ENCODE data around the gene TEKT2.

DNA sequence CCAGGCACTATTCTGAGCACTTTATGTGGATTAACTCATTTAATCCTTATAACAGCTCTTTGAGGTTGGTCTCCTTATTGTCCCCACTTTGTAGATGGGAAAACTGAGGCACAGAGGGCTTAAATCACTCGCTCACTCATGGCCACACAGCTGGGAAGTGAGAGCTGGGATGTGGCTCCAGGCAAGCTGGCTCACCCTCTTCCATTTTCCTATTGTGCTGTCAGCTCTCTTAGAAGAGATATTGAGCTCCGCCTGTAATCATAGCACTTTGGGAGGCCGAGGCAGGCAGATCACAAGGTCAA lies 45.0 kb downstream of the TEKT2 start:
- no peak for TF ChIP-seq POLR2A (IDR thresholded peaks at IDR 0.05)
- TF ChIP-seq, protein P1, sequence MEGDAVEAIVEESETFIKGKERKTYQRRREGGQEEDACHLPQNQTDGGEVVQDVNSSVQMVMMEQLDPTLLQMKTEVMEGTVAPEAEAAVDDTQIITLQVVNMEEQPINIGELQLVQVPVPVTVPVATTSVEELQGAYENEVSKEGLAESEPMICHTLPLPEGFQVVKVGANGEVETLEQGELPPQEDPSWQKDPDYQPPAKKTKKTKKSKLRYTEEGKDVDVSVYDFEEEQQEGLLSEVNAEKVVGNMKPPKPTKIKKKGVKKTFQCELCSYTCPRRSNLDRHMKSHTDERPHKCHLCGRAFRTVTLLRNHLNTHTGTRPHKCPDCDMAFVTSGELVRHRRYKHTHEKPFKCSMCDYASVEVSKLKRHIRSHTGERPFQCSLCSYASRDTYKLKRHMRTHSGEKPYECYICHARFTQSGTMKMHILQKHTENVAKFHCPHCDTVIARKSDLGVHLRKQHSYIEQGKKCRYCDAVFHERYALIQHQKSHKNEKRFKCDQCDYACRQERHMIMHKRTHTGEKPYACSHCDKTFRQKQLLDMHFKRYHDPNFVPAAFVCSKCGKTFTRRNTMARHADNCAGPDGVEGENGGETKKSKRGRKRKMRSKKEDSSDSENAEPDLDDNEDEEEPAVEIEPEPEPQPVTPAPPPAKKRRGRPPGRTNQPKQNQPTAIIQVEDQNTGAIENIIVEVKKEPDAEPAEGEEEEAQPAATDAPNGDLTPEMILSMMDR (IDR thresholded peaks at IDR 0.05), result no peak

Measured in lower leg skin (tissue), 3 donors.